Measurements from ENCODE around the gene SOWAHA.

Gene SOWAHA

DNA sequence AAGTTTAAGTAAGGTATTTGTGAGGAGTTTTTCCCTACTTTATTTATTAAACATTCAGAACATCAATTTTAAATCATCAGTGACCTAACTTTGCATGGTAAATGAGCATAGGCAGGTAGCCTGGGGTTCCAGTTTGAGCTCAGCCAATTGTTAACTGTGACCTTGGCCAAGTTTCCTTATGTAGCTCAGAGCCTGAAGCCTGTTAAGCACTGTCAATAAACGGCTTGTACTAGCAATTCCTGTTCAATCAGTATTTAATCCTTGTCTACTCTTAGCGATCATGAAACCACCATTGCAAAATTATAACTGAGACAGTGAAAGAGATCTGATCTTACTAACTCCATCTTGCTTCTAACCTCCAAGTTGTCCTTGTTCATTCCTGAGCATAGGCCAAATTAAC lies 4.7 kb upstream of the SOWAHA start:
- TF ChIP-seq, protein P1, sequence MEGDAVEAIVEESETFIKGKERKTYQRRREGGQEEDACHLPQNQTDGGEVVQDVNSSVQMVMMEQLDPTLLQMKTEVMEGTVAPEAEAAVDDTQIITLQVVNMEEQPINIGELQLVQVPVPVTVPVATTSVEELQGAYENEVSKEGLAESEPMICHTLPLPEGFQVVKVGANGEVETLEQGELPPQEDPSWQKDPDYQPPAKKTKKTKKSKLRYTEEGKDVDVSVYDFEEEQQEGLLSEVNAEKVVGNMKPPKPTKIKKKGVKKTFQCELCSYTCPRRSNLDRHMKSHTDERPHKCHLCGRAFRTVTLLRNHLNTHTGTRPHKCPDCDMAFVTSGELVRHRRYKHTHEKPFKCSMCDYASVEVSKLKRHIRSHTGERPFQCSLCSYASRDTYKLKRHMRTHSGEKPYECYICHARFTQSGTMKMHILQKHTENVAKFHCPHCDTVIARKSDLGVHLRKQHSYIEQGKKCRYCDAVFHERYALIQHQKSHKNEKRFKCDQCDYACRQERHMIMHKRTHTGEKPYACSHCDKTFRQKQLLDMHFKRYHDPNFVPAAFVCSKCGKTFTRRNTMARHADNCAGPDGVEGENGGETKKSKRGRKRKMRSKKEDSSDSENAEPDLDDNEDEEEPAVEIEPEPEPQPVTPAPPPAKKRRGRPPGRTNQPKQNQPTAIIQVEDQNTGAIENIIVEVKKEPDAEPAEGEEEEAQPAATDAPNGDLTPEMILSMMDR (IDR thresholded peaks at IDR 0.05; ENCODE audit: insufficient read depth, missing control alignments) = no peak
- FAIRE-seq (no peak), DNase-seq (ENCODE audit: insufficient read length, low spot score) (no peak)

DNA sequence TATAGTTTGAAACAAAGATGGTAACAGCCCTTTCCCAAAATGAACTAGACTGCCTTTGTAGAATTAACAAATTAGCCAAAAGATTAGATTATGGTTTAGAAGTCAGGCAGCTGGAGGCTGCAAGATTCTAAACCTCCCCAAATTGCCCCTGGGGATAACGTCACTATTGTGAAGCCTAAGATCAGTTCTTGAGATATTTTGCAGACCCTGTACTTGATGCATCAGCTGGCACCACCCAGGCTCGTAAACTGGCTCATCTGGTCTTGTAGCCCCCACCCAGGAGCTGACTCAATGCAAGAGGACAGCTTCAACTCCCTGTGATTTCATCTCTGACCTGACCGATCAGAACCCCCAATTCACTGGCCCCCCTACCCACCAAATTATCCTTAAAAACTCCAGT lies 4.2 kb upstream of the SOWAHA start:
- FAIRE-seq (no peak), DNase-seq (ENCODE audit: insufficient read length, low spot score) (no peak)
- TF ChIP-seq, protein P1 (IDR thresholded peaks at IDR 0.05; ENCODE audit: insufficient read depth, missing control alignments) = no peak

DNA sequence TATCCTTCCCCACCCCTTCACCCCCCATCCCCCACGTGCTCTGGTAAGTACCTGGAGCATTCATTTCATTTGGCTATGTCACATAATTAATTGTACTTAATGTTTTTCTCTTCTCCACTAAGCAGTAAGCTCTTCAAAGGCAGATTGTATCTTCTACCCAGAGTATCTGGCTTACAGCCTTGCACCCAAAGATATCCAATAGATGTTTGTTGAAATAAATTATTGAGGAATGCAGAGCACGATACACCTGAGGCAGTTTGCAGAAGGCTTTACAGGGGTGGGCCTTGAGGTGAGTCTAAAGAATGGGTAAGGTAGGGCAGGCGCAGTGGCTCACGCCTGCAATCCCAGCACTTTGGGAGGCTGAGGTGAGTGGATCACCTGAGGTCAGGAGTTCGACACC lies 2.5 kb upstream of the SOWAHA start:
- FAIRE-seq = no peak
- TF ChIP-seq, protein P1 (IDR thresholded peaks at IDR 0.05; ENCODE audit: insufficient read depth, missing control alignments) = no peak

DNA sequence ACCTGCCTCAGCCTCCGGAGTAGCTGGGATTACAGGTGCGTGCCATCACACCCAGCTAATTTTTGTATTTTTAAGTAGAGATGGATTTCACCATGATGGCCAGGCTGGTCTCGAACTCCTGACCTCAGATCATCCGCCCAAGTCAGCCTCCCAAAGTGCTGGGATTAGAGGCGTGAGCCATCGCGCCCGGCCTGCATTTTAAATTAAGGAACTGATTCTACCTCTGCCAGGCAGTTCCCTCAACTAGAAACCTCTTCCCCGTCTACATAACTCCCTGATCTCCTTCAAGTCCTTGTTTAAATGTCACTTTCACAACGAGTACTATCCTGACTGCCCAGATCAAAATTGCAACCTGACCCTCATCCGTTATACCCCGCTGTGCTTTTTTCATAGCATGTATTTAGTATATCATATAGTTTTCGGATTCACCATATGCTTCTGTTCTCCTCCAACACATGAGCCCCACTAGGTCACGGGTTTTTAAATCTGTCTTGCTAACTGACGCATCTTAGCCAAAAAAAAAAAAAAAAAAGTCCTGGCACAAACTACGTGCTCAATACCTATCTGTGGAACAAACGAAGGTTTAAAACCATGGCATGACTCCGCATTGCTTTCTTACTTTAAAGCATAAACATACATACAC lies 858 bp upstream of the SOWAHA start:
- FAIRE-seq (no peak), DNase-seq (ENCODE audit: insufficient read length, low spot score) (no peak)
- TF ChIP-seq, protein P1 (IDR thresholded peaks at IDR 0.05; ENCODE audit: insufficient read depth, missing control alignments) = no peak

More for the DNA sequence above, 2.5 kb upstream of the SOWAHA start:
- no peak for DNase-seq (ENCODE audit: insufficient read length, low spot score)

DNA sequence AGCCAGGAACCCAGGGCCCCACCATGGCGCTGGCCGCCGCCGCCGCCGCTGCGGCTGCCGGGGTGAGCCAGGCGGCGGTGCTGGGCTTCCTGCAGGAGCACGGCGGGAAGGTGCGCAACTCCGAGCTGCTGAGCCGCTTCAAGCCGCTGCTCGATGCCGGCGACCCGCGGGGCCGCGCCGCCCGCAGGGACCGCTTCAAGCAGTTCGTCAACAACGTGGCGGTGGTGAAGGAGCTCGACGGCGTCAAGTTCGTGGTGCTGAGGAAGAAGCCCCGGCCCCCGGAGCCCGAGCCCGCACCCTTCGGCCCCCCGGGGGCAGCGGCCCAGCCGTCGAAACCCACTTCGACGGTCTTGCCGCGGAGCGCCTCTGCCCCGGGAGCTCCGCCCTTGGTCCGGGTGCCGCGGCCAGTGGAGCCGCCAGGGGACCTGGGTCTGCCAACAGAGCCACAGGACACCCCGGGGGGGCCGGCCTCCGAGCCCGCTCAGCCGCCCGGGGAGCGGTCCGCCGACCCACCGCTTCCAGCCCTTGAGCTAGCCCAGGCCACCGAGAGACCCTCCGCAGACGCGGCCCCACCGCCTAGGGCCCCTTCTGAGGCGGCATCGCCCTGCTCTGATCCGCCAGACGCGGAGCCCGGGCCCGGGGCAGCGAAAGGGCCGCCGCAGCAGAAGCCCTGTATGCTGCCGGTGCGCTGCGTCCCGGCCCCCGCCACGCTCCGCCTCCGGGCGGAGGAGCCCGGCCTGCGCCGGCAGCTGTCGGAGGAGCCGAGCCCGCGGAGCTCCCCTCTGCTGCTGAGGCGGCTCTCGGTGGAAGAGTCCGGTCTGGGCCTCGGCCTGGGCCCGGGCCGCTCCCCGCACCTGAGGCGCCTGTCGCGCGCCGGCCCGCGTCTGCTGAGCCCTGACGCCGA lies 749 bp downstream of the SOWAHA start:
- TF ChIP-seq, protein P1 (IDR thresholded peaks at IDR 0.05; ENCODE audit: insufficient read depth, missing control alignments) = no peak
- no peak for FAIRE-seq
- no peak for DNase-seq (ENCODE audit: insufficient read length, low spot score)

DNA sequence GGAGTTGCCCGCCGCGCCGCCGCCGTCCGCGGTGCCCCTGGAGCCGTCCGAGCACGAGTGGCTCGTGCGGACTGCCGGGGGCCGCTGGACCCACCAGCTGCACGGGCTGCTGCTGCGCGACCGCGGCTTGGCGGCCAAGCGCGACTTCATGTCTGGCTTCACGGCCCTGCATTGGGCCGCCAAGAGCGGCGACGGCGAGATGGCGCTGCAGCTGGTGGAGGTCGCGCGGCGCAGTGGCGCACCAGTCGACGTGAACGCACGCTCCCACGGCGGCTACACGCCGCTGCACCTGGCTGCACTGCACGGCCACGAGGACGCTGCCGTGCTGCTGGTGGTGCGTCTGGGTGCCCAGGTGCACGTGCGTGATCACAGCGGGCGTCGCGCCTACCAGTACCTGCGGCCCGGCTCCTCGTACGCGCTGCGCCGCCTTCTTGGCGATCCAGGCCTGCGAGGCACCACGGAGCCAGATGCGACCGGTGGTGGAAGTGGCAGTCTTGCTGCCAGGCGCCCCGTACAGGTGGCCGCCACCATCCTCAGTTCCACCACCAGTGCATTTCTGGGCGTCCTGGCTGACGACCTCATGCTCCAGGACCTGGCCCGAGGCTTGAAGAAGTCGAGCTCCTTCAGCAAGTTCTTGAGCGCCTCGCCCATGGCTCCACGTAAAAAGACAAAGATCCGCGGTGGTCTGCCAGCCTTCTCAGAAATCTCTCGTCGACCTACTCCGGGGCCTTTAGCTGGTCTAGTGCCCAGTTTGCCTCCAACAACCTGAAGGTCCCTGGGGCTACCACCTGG lies 1.6 kb downstream of the SOWAHA start:
- TF ChIP-seq, protein P1 (IDR thresholded peaks at IDR 0.05; ENCODE audit: insufficient read depth, missing control alignments) = no peak
- DNase-seq (ENCODE audit: insufficient read length, low spot score) = no peak
- FAIRE-seq = no peak
